ENCODE measurements around the gene CDKAL1. TPM values are rescaled to one million over a fixed set of nuclear protein-coding genes. Genes with fewer than 3 reads are reported as not detected.

Gene CDKAL1
- total and polyA plus RNA-seq, 2 of the 8 experiments (the other 6 are each of a cell fraction or from before 2014, with no cell fraction given): 8.4 to 24.6 TPM

DNA sequence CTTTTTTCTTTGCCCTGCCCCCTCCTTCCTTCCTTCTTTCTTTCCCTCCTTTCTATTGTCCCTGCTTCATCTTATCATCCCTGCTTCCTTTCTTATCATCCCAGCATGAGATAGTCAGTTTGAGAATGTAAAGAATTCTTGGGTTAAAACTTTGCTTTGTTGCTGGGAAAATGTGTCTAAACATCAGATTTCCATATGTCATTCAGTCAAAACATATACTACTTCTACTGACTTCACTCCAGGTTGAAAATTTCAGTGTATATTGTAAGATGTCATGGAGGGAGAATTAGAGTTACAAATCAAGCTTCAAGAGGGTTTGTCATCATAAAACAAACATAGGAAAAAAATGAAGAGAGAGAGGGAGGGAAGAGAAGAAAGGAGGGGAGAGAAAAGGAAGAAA lies 700.9 kb downstream of the CDKAL1 start:
- no peaks in the 10 kb centered on the region for H3K27me3 ChIP-seq (replicated peaks in 1 of 4; ENCODE audit: control insufficient read depth in 3 of 4, extremely low read depth in 1 of 4, insufficient read depth in 3 of 4, low read length in 3 of 4)
- FAIRE-seq: no peak
- no peak overlapping the region for H3K56ac ChIP-seq (replicated peaks; ENCODE audit: insufficient read length, low read depth, low read length)
- no peak overlapping the region for H3K23ac ChIP-seq (ENCODE audit: insufficient read length)
- H3K4me3 ChIP-seq (ENCODE audit: extremely low read depth in 1 of 4, insufficient read depth in 2 of 4, low read depth in 3 of 4, low read length in 4 of 4): no peak overlapping the region
- H4K5ac ChIP-seq (ENCODE audit: insufficient read length, low read depth, low read length): no peak overlapping the region
- H3K23me2 ChIP-seq (ENCODE audit: low read depth, low read length): no peaks in the 10 kb centered on the region
- H2BK120ac ChIP-seq (replicated peaks; ENCODE audit: low read depth, low read length): no peak overlapping the region
- no peak overlapping the region for H2BK5ac ChIP-seq (ENCODE audit: low read depth, low read length)
- no peak overlapping the region for H3K9ac ChIP-seq (replicated peaks in 1 of 4; ENCODE audit: extremely low read depth in 1 of 4, low read depth in 3 of 4, low read length in 3 of 4)
- no peak overlapping the region for H3K4ac ChIP-seq (replicated peaks; ENCODE audit: insufficient read length, low read depth, low read length)
- no peaks in the 10 kb centered on the region for H3K79me1 ChIP-seq (ENCODE audit: low read depth, low read length)
- H4K91ac ChIP-seq (replicated peaks; ENCODE audit: insufficient read length, low read length): no peak overlapping the region
- no peak overlapping the region for H3K18ac ChIP-seq (ENCODE audit: extremely low read depth, low read length)
- no peak overlapping the region for H2BK12ac ChIP-seq (ENCODE audit: low read depth, low read length)
- peaks cover 0 to 5% of the 10 kb centered on the region in 2 experiments; a peak in 1 of 4 replicates for H3K9me3 ChIP-seq (ENCODE audit: insufficient read depth in 2 of 2, low read depth in 1 of 2, low read length in 1 of 2)
- ChIA-PET CTCF (ENCODE audit: partially characterized antibody) (no interaction called here), POLR2A (ENCODE audit: partially characterized antibody) (no interaction called here)
- no peak for DNase-seq (ENCODE audit: low read depth in 1 of 2, low spot score in 2 of 2)
- no peak overlapping the region for H4K8ac ChIP-seq (ENCODE audit: extremely low read depth, insufficient read depth, low read length)
- no peaks in the 10 kb centered on the region; a peak in 2 of 8 replicates for H3K36me3 ChIP-seq (ENCODE audit: control insufficient read depth in 2 of 4, insufficient read depth in 4 of 4, low read length in 3 of 4)
- no peak overlapping the region for H2BK20ac ChIP-seq (ENCODE audit: low read length)
- H4K20me1 ChIP-seq (replicated peaks in 1 of 2; ENCODE audit: control insufficient read depth in 1 of 2, insufficient read depth in 2 of 2, low read length in 2 of 2): no peaks in the 10 kb centered on the region
- no peak overlapping the region for H2AFZ ChIP-seq (ENCODE audit: low read length)
- H3K4me1 ChIP-seq (replicated peaks in 1 of 4; ENCODE audit: control insufficient read depth in 3 of 4, insufficient read depth in 4 of 4, low read length in 3 of 4): peaks cover 0 to 8% (median 2%) of the 10 kb centered on the region in 4 experiments; a peak in 4 of 7 replicates
- no peak overlapping the region for H3K4me2 ChIP-seq (ENCODE audit: insufficient read depth in 1 of 2, low read depth in 2 of 2, low read length in 2 of 2)
- no peak overlapping the region for H2AK5ac ChIP-seq (ENCODE audit: low read depth, low read length)
- H2BK15ac ChIP-seq (ENCODE audit: low read length): no peak overlapping the region
- no peak overlapping the region for H3K27ac ChIP-seq (ENCODE audit: low read depth, low read length)
- no peaks in the 10 kb centered on the region for H3K79me2 ChIP-seq (ENCODE audit: control insufficient read depth in 1 of 2, insufficient read depth in 2 of 2, low read length in 2 of 2)
- H3K14ac ChIP-seq (ENCODE audit: insufficient read length): no peak overlapping the region
- TF ChIP-seq CHD2 (IDR thresholded peaks at IDR 0.05; ENCODE audit: low read length): no peak
- TF ChIP-seq, protein P1, sequence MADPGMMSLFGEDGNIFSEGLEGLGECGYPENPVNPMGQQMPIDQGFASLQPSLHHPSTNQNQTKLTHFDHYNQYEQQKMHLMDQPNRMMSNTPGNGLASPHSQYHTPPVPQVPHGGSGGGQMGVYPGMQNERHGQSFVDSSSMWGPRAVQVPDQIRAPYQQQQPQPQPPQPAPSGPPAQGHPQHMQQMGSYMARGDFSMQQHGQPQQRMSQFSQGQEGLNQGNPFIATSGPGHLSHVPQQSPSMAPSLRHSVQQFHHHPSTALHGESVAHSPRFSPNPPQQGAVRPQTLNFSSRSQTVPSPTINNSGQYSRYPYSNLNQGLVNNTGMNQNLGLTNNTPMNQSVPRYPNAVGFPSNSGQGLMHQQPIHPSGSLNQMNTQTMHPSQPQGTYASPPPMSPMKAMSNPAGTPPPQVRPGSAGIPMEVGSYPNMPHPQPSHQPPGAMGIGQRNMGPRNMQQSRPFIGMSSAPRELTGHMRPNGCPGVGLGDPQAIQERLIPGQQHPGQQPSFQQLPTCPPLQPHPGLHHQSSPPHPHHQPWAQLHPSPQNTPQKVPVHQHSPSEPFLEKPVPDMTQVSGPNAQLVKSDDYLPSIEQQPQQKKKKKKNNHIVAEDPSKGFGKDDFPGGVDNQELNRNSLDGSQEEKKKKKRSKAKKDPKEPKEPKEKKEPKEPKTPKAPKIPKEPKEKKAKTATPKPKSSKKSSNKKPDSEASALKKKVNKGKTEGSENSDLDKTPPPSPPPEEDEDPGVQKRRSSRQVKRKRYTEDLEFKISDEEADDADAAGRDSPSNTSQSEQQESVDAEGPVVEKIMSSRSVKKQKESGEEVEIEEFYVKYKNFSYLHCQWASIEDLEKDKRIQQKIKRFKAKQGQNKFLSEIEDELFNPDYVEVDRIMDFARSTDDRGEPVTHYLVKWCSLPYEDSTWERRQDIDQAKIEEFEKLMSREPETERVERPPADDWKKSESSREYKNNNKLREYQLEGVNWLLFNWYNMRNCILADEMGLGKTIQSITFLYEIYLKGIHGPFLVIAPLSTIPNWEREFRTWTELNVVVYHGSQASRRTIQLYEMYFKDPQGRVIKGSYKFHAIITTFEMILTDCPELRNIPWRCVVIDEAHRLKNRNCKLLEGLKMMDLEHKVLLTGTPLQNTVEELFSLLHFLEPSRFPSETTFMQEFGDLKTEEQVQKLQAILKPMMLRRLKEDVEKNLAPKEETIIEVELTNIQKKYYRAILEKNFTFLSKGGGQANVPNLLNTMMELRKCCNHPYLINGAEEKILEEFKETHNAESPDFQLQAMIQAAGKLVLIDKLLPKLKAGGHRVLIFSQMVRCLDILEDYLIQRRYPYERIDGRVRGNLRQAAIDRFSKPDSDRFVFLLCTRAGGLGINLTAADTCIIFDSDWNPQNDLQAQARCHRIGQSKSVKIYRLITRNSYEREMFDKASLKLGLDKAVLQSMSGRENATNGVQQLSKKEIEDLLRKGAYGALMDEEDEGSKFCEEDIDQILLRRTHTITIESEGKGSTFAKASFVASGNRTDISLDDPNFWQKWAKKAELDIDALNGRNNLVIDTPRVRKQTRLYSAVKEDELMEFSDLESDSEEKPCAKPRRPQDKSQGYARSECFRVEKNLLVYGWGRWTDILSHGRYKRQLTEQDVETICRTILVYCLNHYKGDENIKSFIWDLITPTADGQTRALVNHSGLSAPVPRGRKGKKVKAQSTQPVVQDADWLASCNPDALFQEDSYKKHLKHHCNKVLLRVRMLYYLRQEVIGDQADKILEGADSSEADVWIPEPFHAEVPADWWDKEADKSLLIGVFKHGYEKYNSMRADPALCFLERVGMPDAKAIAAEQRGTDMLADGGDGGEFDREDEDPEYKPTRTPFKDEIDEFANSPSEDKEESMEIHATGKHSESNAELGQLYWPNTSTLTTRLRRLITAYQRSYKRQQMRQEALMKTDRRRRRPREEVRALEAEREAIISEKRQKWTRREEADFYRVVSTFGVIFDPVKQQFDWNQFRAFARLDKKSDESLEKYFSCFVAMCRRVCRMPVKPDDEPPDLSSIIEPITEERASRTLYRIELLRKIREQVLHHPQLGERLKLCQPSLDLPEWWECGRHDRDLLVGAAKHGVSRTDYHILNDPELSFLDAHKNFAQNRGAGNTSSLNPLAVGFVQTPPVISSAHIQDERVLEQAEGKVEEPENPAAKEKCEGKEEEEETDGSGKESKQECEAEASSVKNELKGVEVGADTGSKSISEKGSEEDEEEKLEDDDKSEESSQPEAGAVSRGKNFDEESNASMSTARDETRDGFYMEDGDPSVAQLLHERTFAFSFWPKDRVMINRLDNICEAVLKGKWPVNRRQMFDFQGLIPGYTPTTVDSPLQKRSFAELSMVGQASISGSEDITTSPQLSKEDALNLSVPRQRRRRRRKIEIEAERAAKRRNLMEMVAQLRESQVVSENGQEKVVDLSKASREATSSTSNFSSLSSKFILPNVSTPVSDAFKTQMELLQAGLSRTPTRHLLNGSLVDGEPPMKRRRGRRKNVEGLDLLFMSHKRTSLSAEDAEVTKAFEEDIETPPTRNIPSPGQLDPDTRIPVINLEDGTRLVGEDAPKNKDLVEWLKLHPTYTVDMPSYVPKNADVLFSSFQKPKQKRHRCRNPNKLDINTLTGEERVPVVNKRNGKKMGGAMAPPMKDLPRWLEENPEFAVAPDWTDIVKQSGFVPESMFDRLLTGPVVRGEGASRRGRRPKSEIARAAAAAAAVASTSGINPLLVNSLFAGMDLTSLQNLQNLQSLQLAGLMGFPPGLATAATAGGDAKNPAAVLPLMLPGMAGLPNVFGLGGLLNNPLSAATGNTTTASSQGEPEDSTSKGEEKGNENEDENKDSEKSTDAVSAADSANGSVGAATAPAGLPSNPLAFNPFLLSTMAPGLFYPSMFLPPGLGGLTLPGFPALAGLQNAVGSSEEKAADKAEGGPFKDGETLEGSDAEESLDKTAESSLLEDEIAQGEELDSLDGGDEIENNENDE (IDR thresholded peaks at IDR 0.05; ENCODE audit: insufficient replicate concordance, low read length): no peak

Measured in H1 (cell line).